T-helper 22 cell (primary cell): ENCODE data around the gene GZF1.

Experiments used
- DNase-seq: peaks from one replicate; pipeline ENCODE4 v3.0.0-alpha.2; 2020; ENCODE audit warnings: low read depth

The GZF1 gene

GRCh38 chr20:23369072-23369823 lies 7.3 kb downstream of the GZF1 start:
- DNase-seq = no peak

GRCh38 chr20:23370274-23370673 lies 8.3 kb downstream of the GZF1 start:
- DNase-seq = no peak

- no peak for DNase-seq
These were observed 8.9 kb downstream of the GZF1 start for GRCh38 chr20:23370873-23371272.

GRCh38 chr20:23371496-23371895 lies 9.5 kb downstream of the GZF1 start:
- no peak for DNase-seq

- no peak for DNase-seq
These were observed 12.5 kb downstream of the GZF1 start for GRCh38 chr20:23374441-23374840.

GRCh38 chr20:23375827-23376226 lies 13.8 kb downstream of the GZF1 start:
- no peak for DNase-seq

GRCh38 chr20:23379772-23380171 lies 17.8 kb downstream of the GZF1 start:
- no peak for DNase-seq

- no peak for DNase-seq
These were observed 19.9 kb downstream of the GZF1 start for GRCh38 chr20:23381876-23382275.

- no peak for DNase-seq
These were observed 24.5 kb downstream of the GZF1 start for GRCh38 chr20:23386304-23387117.

GRCh38 chr20:23387118-23387443 lies 25.1 kb downstream of the GZF1 start:
- DNase-seq = no peak

- no peak for DNase-seq
These were observed 28.3 kb downstream of the GZF1 start for GRCh38 chr20:23390091-23390774.

- DNase-seq = no peak
These were observed 29.8 kb downstream of the GZF1 start for GRCh38 chr20:23391707-23392310.

GRCh38 chr20:23393996-23394775 lies 32.2 kb downstream of the GZF1 start:
- no peak for DNase-seq

GRCh38 chr20:23396950-23397627 lies 35.1 kb downstream of the GZF1 start:
- no peak for DNase-seq

GRCh38 chr20:23397961-23398360 lies 36.0 kb downstream of the GZF1 start:
- no peak for DNase-seq

- DNase-seq = no peak
These were observed 37.7 kb downstream of the GZF1 start for GRCh38 chr20:23399568-23400241.

GRCh38 chr20:23401051-23401450 lies 39.1 kb downstream of the GZF1 start:
- no peak for DNase-seq

- DNase-seq = no peak
These were observed 41.8 kb downstream of the GZF1 start for GRCh38 chr20:23403751-23404150.

- DNase-seq = no peak
These were observed 42.2 kb downstream of the GZF1 start for GRCh38 chr20:23404196-23404595.

- DNase-seq = no peak
These were observed 44.9 kb downstream of the GZF1 start for GRCh38 chr20:23406880-23407279.
